ENCODE results near the gene ATP23.

The ATP23 gene

DNA sequence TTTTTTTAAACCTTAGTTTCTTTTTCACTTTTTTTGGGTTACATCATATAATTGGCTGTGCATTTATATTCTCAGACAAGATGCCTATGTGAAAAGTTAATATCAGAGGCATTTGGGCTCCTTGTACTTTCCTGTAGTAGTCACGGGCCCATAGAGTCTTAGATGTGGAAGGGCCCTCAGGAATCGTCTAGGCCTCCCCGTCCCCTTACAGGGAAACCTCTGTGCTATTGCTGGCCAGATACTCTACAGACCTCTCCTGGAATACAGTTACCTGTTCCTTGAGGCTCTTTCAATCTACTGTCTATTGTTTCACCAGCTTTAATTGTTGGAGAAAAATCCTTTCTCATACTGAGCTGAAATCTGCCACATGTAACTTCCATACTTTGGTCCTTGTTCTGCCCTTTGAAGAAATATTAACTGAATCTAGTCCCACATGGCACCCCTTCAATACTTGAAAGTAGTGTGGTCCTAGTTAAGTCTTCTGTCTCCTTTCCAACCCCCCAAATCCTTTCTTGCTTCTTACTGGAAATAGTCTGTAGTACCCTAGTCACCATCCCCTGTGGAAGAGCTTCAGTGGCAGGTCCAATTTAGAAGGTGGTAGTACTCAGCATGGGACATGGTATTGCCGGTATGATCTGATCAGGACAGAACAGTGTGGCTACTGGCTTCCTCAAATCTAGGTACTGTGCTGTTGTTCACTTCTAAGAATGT lies 3.1 kb downstream of the ATP23 start:
- no peak for DNase-seq (ENCODE audit: low read depth)
- TF ChIP-seq, protein P1, sequence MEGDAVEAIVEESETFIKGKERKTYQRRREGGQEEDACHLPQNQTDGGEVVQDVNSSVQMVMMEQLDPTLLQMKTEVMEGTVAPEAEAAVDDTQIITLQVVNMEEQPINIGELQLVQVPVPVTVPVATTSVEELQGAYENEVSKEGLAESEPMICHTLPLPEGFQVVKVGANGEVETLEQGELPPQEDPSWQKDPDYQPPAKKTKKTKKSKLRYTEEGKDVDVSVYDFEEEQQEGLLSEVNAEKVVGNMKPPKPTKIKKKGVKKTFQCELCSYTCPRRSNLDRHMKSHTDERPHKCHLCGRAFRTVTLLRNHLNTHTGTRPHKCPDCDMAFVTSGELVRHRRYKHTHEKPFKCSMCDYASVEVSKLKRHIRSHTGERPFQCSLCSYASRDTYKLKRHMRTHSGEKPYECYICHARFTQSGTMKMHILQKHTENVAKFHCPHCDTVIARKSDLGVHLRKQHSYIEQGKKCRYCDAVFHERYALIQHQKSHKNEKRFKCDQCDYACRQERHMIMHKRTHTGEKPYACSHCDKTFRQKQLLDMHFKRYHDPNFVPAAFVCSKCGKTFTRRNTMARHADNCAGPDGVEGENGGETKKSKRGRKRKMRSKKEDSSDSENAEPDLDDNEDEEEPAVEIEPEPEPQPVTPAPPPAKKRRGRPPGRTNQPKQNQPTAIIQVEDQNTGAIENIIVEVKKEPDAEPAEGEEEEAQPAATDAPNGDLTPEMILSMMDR (IDR thresholded peaks at IDR 0.05; ENCODE audit: insufficient read depth, low read depth, low read length, missing control alignments), result no peak
- H3K4me3 ChIP-seq (ENCODE audit: low read length), result no peak overlapping the region

DNA sequence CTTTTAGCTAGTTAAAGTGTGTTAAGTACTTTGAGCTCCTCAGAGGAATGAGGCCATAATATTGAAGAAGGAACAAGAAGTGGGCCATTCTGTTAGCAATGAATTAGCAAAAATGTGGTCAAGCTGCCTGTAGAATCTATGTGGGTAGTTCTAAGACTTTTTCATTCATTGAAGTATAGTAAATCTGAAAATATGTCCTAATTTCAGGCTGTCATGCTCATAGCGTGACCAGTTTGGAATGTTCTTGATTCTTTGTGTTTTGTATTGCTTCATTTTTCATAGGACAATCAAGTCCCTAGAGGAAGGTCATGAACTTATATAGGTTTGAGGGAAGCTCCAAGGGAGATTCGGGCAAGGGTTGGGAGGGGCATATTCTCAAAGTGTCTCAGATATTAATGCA lies 11.4 kb downstream of the ATP23 start:
- H3K4me3 ChIP-seq (ENCODE audit: low read length), result no peak overlapping the region
- TF ChIP-seq, protein P1 (IDR thresholded peaks at IDR 0.05; ENCODE audit: insufficient read depth, low read depth, low read length, missing control alignments), result no peak
- no peak for DNase-seq (ENCODE audit: low read depth)

DNA sequence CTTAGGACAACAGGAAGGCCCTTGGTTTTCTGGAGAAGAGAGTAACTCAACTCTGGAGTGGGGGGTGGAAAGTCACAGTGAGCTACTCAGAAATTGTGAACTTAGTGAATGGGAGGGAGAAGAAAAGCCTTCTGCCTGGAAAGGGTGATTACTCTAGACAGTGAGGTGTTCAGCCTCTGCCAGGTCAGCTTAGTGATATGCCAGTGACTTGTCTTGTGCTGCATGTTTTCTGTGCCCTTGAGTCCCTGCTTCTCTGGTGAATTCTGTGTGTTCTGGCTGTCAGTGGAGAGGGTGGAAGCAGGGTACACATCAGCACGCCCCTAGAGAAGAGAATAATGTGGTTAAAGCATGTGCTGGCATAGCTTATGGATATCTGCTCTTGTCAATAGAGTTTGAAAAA lies 13.4 kb downstream of the ATP23 start:
- DNase-seq (ENCODE audit: low read depth), result no peak
- TF ChIP-seq, protein P1 (IDR thresholded peaks at IDR 0.05; ENCODE audit: insufficient read depth, low read depth, low read length, missing control alignments), result no peak
- H3K4me3 ChIP-seq (ENCODE audit: low read length), result no peak overlapping the region

DNA sequence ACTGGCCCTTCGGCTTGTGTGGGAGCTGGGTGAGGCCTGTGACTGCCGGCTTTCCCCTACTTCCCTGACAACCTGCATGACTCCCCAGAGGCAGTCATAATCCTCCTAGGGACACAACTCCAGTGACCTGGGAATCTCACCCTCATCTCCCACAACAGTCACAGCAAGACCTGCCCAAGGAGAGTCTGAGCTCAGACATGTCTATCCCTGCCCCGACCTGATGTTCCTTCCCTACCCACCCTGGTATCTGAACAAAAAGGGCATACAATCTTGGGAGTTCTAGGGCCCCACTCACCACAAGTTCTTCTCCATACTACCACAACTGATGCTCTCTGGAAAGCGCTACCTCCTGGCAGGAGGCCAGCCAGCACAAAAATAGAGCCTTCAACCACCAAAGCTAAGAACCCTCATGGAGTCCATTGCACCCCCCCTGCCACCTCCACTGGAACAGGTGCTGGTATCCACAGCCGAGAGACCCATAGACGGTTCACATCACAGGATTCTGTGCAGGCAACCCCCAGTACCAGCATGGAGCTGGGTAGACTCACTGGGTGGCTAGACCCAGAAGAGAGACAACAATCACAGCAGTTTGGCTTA lies 16.8 kb downstream of the ATP23 start:
- H3K4me3 ChIP-seq (ENCODE audit: low read length), result no peak overlapping the region
- TF ChIP-seq, protein P1 (IDR thresholded peaks at IDR 0.05; ENCODE audit: insufficient read depth, low read depth, low read length, missing control alignments), result no peak
- DNase-seq (ENCODE audit: low read depth), result no peak

DNA sequence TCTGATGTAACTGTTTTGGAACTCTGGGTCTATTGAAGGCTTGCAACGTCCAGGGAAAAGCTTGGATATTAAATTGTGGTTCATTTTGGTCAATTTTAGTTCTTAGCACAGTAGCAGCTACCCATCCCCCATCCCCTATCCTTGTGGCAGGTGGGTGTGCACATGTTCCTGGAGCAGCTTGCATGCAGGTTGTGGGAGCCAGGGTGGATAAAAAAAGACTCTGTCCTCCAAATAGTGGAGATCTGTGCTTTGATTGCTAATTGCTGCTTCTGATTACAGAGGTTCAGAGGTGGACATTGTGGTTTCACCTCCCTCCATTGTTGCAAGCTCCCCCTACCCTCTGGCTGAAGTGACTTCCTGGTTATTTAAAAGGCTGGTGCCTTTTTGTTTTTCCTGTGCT lies 23.1 kb downstream of the ATP23 start:
- TF ChIP-seq, protein P1 (IDR thresholded peaks at IDR 0.05; ENCODE audit: insufficient read depth, low read depth, low read length, missing control alignments), result no peak
- no peak for DNase-seq (ENCODE audit: low read depth)

DNA sequence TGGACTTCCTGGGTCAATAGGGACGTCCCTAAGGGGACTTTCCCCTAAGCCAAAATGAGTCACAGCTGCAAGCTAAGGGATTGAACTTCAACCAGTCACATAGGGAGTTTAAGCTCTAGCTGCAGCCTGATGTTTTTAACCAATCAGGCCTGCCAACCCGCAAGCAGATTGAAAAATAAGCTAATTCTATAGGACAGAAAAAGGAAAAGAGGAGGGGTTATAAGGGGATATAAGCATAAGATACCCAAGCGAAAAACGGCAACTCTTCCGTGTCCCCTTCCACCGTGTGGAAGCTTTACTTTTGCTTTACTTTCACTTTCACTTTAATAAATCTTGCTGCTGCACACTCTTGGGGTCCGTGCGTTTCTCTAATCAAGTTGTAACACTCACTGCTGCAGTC lies 24.4 kb downstream of the ATP23 start:
- no peak for DNase-seq (ENCODE audit: low read depth)
- TF ChIP-seq, protein P1 (IDR thresholded peaks at IDR 0.05; ENCODE audit: insufficient read depth, low read depth, low read length, missing control alignments), result no peak
- H3K4me3 ChIP-seq (ENCODE audit: low read length), result no peak overlapping the region

More for the DNA sequence above, 23.1 kb downstream of the ATP23 start:
- no peak overlapping the region for H3K4me3 ChIP-seq (ENCODE audit: low read length)

DNA sequence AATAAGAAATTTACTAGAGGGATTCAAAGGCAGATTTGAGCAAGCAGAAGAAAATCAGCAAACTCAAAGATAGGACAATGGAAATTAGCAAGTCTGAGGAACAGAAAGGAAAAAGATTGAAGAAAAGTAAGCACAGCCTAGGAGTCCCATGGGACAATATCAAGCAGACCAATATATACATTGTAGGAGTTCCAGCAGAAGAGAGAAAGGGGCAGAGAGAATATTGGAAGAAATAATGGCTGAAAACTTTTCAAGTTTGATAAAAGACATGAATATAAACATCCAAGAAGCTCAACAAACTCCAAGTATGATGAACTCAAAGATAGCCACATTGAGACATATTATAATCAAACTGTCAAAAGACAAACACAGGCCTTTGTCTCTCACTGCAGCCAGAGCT lies 25.2 kb downstream of the ATP23 start:
- no peak for DNase-seq (ENCODE audit: low read depth)
- no peak overlapping the region for H3K4me3 ChIP-seq (ENCODE audit: low read length)
- TF ChIP-seq, protein P1 (IDR thresholded peaks at IDR 0.05; ENCODE audit: insufficient read depth, low read depth, low read length, missing control alignments), result no peak

Data from epithelial cell of esophagus (primary cell).